HG02678 (cell line): ENCODE measurements around the gene ZNF362.

Experiments
- ATAC-seq: cut with Tn5 transposase; IDR thresholded peaks from one replicate; pipeline ENCODE4 v1.9.1; 2021; ENCODE audit warnings: mild to moderate bottlenecking, moderate library complexity; ENCODE audit not compliant: unreplicated experiment

Gene ZNF362

GRCh38 chr1:33323663-33324477 lies 67.6 kb downstream of the ZNF362 start:
- no peak for ATAC-seq

GRCh38 chr1:33324677-33325575 lies 68.6 kb downstream of the ZNF362 start:
- no peak for ATAC-seq

GRCh38 chr1:33326785-33327184 lies 70.5 kb downstream of the ZNF362 start:
- ATAC-seq, result no peak

GRCh38 chr1:33327587-33328325 lies 71.5 kb downstream of the ZNF362 start:
- no peak for ATAC-seq

- ATAC-seq, result no peak
Observed at GRCh38 chr1:33328817-33329216, 72.5 kb downstream of the ZNF362 start.

GRCh38 chr1:33329600-33330305 lies 73.5 kb downstream of the ZNF362 start:
- ATAC-seq, result no peak

- no peak for ATAC-seq
Observed at GRCh38 chr1:33330361-33330890, 74.1 kb downstream of the ZNF362 start.

GRCh38 chr1:33330906-33331305 lies 74.6 kb downstream of the ZNF362 start:
- ATAC-seq, result no peak

GRCh38 chr1:33331444-33332356 lies 75.4 kb downstream of the ZNF362 start:
- ATAC-seq, result no peak

GRCh38 chr1:33332357-33332789 lies 76.1 kb downstream of the ZNF362 start:
- no peak for ATAC-seq

- no peak for ATAC-seq
Observed at GRCh38 chr1:33332881-33333280, 76.6 kb downstream of the ZNF362 start.

GRCh38 chr1:33334081-33334552 lies 77.8 kb downstream of the ZNF362 start:
- ATAC-seq, result no peak

GRCh38 chr1:33335020-33335419 lies 78.7 kb downstream of the ZNF362 start:
- ATAC-seq, result no peak

- ATAC-seq, result no peak
Observed at GRCh38 chr1:33336580-33336979, 80.3 kb downstream of the ZNF362 start.

GRCh38 chr1:33337441-33337840 lies 81.1 kb downstream of the ZNF362 start:
- ATAC-seq, result no peak

GRCh38 chr1:33338048-33338439 lies 81.8 kb downstream of the ZNF362 start:
- ATAC-seq, result no peak

GRCh38 chr1:33338440-33339211 lies 82.3 kb downstream of the ZNF362 start:
- no peak for ATAC-seq

- no peak for ATAC-seq
Observed at GRCh38 chr1:33339413-33339812, 83.1 kb downstream of the ZNF362 start.
